ENCODE data around the gene ORC2. TPM values are rescaled to one million over a fixed set of nuclear protein-coding genes. Genes with fewer than 3 reads are reported as not detected.
"Not testable (repeated sequence)": the region's sequence is repeated elsewhere in the genome, so short reads cannot be mapped to it uniquely, and the experiment has no call there.

The ORC2 gene
- total and polyA plus RNA-seq, 2 donors (not counting 1 experiment from before 2014, with no cell fraction given) = 5.7 to 13.9 TPM

DNA sequence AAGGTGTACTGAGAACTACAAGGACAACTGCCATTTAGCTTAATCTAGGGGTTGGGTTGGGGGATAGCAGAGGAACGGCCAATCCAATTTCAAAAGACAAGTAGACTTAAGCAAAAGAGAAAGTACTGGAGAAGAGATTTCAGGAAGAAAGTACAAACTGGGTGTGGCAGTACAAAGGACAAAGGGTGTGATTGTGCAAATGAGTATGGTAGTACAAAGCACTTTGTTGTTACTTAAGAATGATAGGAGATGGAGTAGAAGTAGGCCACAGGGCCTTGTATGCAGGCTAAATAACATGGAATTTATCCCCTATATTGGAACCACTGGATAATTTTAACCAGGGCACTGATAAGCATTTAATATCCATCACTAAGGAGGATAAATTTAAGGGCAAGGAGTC is 4.7 kb upstream of the ORC2 start:
- no peaks in the 10 kb centered on the region for H3K9me3 ChIP-seq (ENCODE audit: control insufficient read depth, insufficient read depth, low read depth, low read length)
- no peak overlapping the region for H3K27ac ChIP-seq (ENCODE audit: insufficient read depth, low read length)
- H2AFZ ChIP-seq (ENCODE audit: low read length) = no peak overlapping the region
- H3K4me1 ChIP-seq (ENCODE audit: control insufficient read depth, extremely low read depth, insufficient read depth, low read length) = peaks cover 7% of the 10 kb centered on the region
- no peak overlapping the region for H3K4me2 ChIP-seq (ENCODE audit: extremely low read depth, insufficient read depth, low read length)
- TF ChIP-seq, protein P1, sequence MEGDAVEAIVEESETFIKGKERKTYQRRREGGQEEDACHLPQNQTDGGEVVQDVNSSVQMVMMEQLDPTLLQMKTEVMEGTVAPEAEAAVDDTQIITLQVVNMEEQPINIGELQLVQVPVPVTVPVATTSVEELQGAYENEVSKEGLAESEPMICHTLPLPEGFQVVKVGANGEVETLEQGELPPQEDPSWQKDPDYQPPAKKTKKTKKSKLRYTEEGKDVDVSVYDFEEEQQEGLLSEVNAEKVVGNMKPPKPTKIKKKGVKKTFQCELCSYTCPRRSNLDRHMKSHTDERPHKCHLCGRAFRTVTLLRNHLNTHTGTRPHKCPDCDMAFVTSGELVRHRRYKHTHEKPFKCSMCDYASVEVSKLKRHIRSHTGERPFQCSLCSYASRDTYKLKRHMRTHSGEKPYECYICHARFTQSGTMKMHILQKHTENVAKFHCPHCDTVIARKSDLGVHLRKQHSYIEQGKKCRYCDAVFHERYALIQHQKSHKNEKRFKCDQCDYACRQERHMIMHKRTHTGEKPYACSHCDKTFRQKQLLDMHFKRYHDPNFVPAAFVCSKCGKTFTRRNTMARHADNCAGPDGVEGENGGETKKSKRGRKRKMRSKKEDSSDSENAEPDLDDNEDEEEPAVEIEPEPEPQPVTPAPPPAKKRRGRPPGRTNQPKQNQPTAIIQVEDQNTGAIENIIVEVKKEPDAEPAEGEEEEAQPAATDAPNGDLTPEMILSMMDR (conservative IDR thresholded peaks at IDR 0.05 in 1 of 2, IDR thresholded peaks at IDR 0.05 in 1 of 2; ENCODE audit: low read depth in 1 of 2, low read length in 2 of 2) = no peak
- no peak for TF ChIP-seq EZH2 (IDR thresholded peaks at IDR 0.05; ENCODE audit: low read length, missing control alignments)
- peaks cover under 1% of the 10 kb centered on the region for H3K79me2 ChIP-seq (ENCODE audit: control insufficient read depth, insufficient read depth, low read length)
- DNase-seq (ENCODE audit: low read depth in 2 of 2) = no peak
- H4K20me1 ChIP-seq (ENCODE audit: control insufficient read depth, extremely low read depth, insufficient read depth, low read length) = no peaks in the 10 kb centered on the region
- H3K9ac ChIP-seq (ENCODE audit: insufficient read depth, low read length) = no peak overlapping the region
- H3K4me3 ChIP-seq (replicated peaks in 1 of 4; ENCODE audit: control extremely low read depth in 1 of 4, insufficient read depth in 1 of 4, low read depth in 3 of 4, low read length in 4 of 4) = no peak overlapping the region
- no peaks in the 10 kb centered on the region for H3K27me3 ChIP-seq (ENCODE audit: control insufficient read depth, insufficient read depth, low read length)
- no peaks in the 10 kb centered on the region for H3K36me3 ChIP-seq (ENCODE audit: control insufficient read depth, insufficient read depth, low read length)

DNA sequence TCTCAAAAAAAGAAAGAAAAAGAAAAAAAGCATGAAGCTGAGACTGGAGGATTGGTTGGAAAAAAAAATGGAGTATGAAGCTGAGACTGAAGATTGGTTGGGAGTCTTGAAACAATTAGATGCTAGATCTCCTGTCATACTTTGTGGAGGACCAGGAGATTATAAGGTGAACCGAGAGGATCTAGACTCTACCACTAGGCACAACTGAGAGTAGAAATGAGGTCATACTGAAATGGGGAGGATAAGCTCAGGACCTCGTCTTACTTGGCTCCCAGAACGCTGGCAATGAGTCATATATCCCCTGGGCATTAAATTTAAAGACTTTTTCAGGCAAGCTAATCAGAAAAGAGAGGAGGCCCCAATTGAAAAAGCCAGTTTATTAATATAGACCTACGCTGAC is 3.3 kb upstream of the ORC2 start:
- TF ChIP-seq EZH2 (IDR thresholded peaks at IDR 0.05; ENCODE audit: low read length, missing control alignments) = no peak
- TF ChIP-seq, protein P1 (conservative IDR thresholded peaks at IDR 0.05 in 1 of 2, IDR thresholded peaks at IDR 0.05 in 1 of 2; ENCODE audit: low read depth in 1 of 2, low read length in 2 of 2) = peak in 1 of 2 donors; percentile 10
- no peak overlapping the region for H3K9ac ChIP-seq (ENCODE audit: insufficient read depth, low read length)
- H2AFZ ChIP-seq (ENCODE audit: low read length) = no peak overlapping the region
- H3K9me3 ChIP-seq (ENCODE audit: control insufficient read depth, insufficient read depth, low read depth, low read length) = no peaks in the 10 kb centered on the region
- H3K79me2 ChIP-seq (ENCODE audit: control insufficient read depth, insufficient read depth, low read length) = peaks cover 11% of the 10 kb centered on the region
- H3K4me1 ChIP-seq (ENCODE audit: control insufficient read depth, extremely low read depth, insufficient read depth, low read length) = peaks cover 7% of the 10 kb centered on the region
- no peak overlapping the region for H3K4me2 ChIP-seq (ENCODE audit: extremely low read depth, insufficient read depth, low read length)
- no peaks in the 10 kb centered on the region for H3K27me3 ChIP-seq (ENCODE audit: control insufficient read depth, insufficient read depth, low read length)
- no peaks in the 10 kb centered on the region for H3K36me3 ChIP-seq (ENCODE audit: control insufficient read depth, insufficient read depth, low read length)
- no peak overlapping the region for H3K4me3 ChIP-seq (replicated peaks in 1 of 4; ENCODE audit: control extremely low read depth in 1 of 4, insufficient read depth in 1 of 4, low read depth in 3 of 4, low read length in 4 of 4)
- H3K27ac ChIP-seq (ENCODE audit: insufficient read depth, low read length) = no peak overlapping the region
- peak; percentile 72 to 81 for DNase-seq (ENCODE audit: low read depth in 2 of 2)
- H4K20me1 ChIP-seq (ENCODE audit: control insufficient read depth, extremely low read depth, insufficient read depth, low read length) = no peaks in the 10 kb centered on the region

DNA sequence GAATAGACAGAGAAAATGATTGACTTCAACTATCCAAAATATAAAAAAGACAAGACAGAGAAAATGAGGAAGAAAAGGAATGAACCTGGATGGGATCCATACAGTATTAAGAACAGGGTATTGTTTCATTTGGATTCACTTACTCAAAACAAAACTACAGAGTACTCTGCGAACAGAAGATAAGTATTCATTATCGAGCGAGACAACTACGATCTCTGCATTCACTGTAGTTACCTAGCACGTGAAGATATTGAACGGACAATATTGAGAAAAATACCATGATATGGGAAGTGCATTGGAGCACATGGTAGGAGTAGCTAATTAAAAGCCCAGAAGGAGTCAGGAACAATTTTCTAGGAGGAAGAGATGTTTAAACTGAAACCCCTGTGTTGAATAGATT is 1.0 kb upstream of the ORC2 start:
- Histone ChIP-seq H3K9me3 (ENCODE audit: control insufficient read depth, insufficient read depth, low read depth, low read length) (no peaks in the 10 kb centered on the region), H3K27me3 (ENCODE audit: control insufficient read depth, insufficient read depth, low read length) (no peaks in the 10 kb centered on the region), H3K27ac (ENCODE audit: insufficient read depth, low read length) (no peak overlapping the region), H3K9ac (ENCODE audit: insufficient read depth, low read length) (no peak overlapping the region), H4K20me1 (ENCODE audit: control insufficient read depth, extremely low read depth, insufficient read depth, low read length) (no peaks in the 10 kb centered on the region), H3K79me2 (ENCODE audit: control insufficient read depth, insufficient read depth, low read length) (peaks cover 17% of the 10 kb centered on the region), H3K4me3 (replicated peaks in 1 of 4; ENCODE audit: control extremely low read depth in 1 of 4, insufficient read depth in 1 of 4, low read depth in 3 of 4, low read length in 4 of 4) (peak overlapping the region; percentile 80 to 92 (median 89)), H3K4me2 (ENCODE audit: extremely low read depth, insufficient read depth, low read length) (peak overlapping the region; percentile 86), H3K4me1 (ENCODE audit: control insufficient read depth, extremely low read depth, insufficient read depth, low read length) (peaks cover 7% of the 10 kb centered on the region), H2AFZ (ENCODE audit: low read length) (no peak overlapping the region), H3K36me3 (ENCODE audit: control insufficient read depth, insufficient read depth, low read length) (no peaks in the 10 kb centered on the region)
- no peak for DNase-seq (ENCODE audit: low read depth in 2 of 2)
- TF ChIP-seq EZH2 (IDR thresholded peaks at IDR 0.05; ENCODE audit: low read length, missing control alignments) = no peak
- TF ChIP-seq, protein P1 (conservative IDR thresholded peaks at IDR 0.05 in 1 of 2, IDR thresholded peaks at IDR 0.05 in 1 of 2; ENCODE audit: low read depth in 1 of 2, low read length in 2 of 2) = no peak

DNA sequence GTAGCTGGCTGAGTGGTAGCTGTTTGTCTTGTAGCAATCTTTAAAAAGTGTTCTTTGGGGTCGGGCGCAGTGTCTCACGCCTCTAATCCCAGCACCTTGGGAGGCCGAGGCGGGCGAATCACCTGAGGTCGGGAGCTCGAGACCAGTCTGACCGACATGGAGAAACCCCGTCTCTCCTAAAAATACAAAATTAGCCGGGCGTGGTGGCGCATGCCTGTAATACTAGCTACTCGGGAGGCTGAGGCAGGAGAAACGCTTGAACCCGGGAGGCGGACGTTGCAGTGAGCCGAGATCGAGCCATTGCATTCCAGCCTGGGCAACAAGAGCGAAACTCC is 425 bp upstream of the ORC2 start:
- DNase-seq (ENCODE audit: low read depth in 2 of 2); H3K36me3 ChIP-seq (ENCODE audit: control insufficient read depth, insufficient read depth, low read length); H3K4me1 ChIP-seq (ENCODE audit: control insufficient read depth, extremely low read depth, insufficient read depth, low read length); H4K20me1 ChIP-seq (ENCODE audit: control insufficient read depth, extremely low read depth, insufficient read depth, low read length); H3K27me3 ChIP-seq (ENCODE audit: control insufficient read depth, insufficient read depth, low read length); H3K9me3 ChIP-seq (ENCODE audit: control insufficient read depth, insufficient read depth, low read depth, low read length): not testable (repeated sequence)
- Histone ChIP-seq H3K27ac (ENCODE audit: insufficient read depth, low read length) (peak overlapping the region; percentile 71), H2AFZ (ENCODE audit: low read length) (peak overlapping the region; percentile 88), H3K4me3 (replicated peaks in 1 of 4; ENCODE audit: control extremely low read depth in 1 of 4, insufficient read depth in 1 of 4, low read depth in 3 of 4, low read length in 4 of 4) (peak overlapping the region; percentile 80 to 92 (median 89)), H3K9ac (ENCODE audit: insufficient read depth, low read length) (peak overlapping the region; percentile 65), H3K79me2 (ENCODE audit: control insufficient read depth, insufficient read depth, low read length) (peaks cover 17% of the 10 kb centered on the region), H3K4me2 (ENCODE audit: extremely low read depth, insufficient read depth, low read length) (peak overlapping the region; percentile 86)
